ENCODE results near the gene UBE4A. TPM values are rescaled to one million over a fixed set of nuclear protein-coding genes. Genes with fewer than 3 reads are reported as not detected.

UBE4A gene
- total RNA-seq, 1 experiment from 2014 or later = 30.8 TPM

DNA sequence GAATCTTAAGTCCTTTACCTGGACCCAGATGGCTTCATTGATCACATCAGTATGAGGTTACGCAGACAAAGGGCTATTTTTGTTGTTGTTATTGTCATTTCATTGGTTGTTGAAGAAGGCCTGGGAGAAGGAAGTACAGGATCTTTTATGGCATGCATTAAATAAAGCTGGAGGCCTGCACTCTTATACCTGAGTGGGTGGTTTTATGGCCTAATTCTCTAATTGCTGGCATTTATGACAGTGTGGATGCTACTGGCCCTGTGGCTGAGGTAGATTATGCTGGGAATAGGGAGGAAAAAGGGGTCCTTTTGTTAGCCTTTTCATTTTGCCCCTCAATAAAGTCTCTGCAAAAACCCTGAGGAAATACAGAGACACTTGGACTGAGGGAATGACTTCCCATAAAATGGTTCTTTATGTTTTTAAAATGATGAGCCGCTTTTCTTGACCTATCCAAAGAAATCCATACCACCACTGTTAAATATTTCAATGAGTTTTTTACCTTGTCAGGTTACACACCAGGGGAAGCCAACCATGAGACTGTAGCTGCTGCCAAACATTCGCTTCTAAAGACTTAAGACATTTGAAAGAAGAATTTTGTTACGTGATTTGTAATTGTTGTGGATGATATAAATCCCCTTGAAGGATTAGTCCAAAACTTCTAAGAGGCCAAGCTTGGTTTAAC, 83.6 kb downstream of the UBE4A start:
- Mint-ChIP-seq H3K4me1 (ENCODE audit: low read depth, unreplicated experiment) (peaks cover 31% of the 10 kb centered on the region), H3K27ac (ENCODE audit: unreplicated experiment) (no peak overlapping the region), H3K9me3 (ENCODE audit: low read depth, unreplicated experiment) (no peaks in the 10 kb centered on the region), H3K36me3 (ENCODE audit: insufficient read depth, unreplicated experiment) (peaks cover 9% of the 10 kb centered on the region), H3K27me3 (ENCODE audit: unreplicated experiment) (no peaks in the 10 kb centered on the region), H3K4me3 (ENCODE audit: low read depth, unreplicated experiment) (no peak overlapping the region)
- intact Hi-C loops (cut with micrococcal nuclease; ENCODE audit: unreplicated experiment) = no loop called here
- DNase-seq = no peak
- TF ChIP-seq, protein P1, sequence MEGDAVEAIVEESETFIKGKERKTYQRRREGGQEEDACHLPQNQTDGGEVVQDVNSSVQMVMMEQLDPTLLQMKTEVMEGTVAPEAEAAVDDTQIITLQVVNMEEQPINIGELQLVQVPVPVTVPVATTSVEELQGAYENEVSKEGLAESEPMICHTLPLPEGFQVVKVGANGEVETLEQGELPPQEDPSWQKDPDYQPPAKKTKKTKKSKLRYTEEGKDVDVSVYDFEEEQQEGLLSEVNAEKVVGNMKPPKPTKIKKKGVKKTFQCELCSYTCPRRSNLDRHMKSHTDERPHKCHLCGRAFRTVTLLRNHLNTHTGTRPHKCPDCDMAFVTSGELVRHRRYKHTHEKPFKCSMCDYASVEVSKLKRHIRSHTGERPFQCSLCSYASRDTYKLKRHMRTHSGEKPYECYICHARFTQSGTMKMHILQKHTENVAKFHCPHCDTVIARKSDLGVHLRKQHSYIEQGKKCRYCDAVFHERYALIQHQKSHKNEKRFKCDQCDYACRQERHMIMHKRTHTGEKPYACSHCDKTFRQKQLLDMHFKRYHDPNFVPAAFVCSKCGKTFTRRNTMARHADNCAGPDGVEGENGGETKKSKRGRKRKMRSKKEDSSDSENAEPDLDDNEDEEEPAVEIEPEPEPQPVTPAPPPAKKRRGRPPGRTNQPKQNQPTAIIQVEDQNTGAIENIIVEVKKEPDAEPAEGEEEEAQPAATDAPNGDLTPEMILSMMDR (IDR thresholded peaks at IDR 0.05; ENCODE audit: unreplicated experiment) = no peak
- BruUV-seq (replicated peaks) = no TSS peak
- CTCF ChIA-PET = no interaction called here

DNA sequence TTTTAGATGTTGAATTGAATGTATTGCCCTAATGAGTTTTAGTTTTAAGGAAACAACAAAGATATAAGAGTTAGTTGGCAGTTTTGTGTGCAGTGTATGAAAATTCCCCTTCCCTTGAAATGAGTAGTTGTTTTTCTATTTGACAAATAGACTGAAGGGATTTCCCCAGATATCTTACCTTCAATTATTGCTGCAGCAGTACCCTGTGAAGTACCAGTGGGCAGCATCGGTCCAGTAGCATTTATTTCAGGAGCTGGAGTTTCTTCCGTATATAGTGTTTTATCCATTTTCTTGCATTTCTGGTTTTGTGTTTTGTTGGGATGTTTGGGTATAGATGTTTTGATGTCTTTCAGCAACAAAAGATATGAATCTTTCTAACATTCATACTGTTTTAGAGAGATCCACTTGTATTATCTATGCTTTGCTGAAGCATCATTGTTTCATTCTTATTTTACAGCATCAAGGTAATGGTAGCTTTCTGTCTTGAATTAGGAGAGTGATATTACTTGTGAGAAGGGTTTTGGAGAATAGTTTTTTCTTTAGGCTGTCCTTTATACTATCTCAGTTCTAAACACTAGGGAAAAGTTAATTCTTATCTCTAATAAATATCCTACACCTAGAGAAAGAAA, 84.3 kb downstream of the UBE4A start:
- CTCF ChIA-PET = no interaction called here
- H3K4me1 Mint-ChIP-seq (ENCODE audit: low read depth, unreplicated experiment) = peaks cover 31% of the 10 kb centered on the region
- no peaks in the 10 kb centered on the region for H3K27me3 Mint-ChIP-seq (ENCODE audit: unreplicated experiment)
- H3K27ac Mint-ChIP-seq (ENCODE audit: unreplicated experiment) = no peak overlapping the region
- BruUV-seq (replicated peaks) = no TSS peak
- peaks cover 4% of the 10 kb centered on the region for H3K36me3 Mint-ChIP-seq (ENCODE audit: insufficient read depth, unreplicated experiment)
- H3K9me3 Mint-ChIP-seq (ENCODE audit: low read depth, unreplicated experiment) = no peaks in the 10 kb centered on the region
- intact Hi-C loops (cut with micrococcal nuclease; ENCODE audit: unreplicated experiment) = no loop called here
- no peak overlapping the region for H3K4me3 Mint-ChIP-seq (ENCODE audit: low read depth, unreplicated experiment)
- no peak for DNase-seq
- TF ChIP-seq, protein P1 (IDR thresholded peaks at IDR 0.05; ENCODE audit: unreplicated experiment) = no peak

DNA sequence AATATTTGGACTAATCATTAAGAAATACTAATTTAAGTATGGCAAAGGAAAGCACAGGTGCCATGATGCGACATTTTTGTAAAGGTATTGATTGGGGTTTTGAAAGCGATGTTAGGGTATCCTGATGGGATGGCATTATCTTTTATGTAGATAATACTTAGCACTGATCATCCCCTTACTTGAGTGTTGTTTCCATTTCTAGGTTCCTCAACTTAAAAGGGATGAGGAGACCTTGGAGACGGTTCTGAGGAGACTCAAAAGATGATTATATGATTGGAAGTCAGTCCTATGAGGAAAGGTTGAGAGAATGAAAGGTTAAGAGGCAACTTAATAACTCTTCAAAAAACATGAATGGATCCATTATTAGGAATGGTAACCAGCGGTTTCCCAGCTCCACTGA, 88.0 kb downstream of the UBE4A start:
- Mint-ChIP-seq H3K27me3 (ENCODE audit: unreplicated experiment) (no peaks in the 10 kb centered on the region), H3K36me3 (ENCODE audit: insufficient read depth, unreplicated experiment) (no peaks in the 10 kb centered on the region), H3K9me3 (ENCODE audit: low read depth, unreplicated experiment) (no peaks in the 10 kb centered on the region), H3K4me1 (ENCODE audit: low read depth, unreplicated experiment) (peaks cover 20% of the 10 kb centered on the region), H3K27ac (ENCODE audit: unreplicated experiment) (no peak overlapping the region), H3K4me3 (ENCODE audit: low read depth, unreplicated experiment) (no peak overlapping the region)
- intact Hi-C loops (cut with micrococcal nuclease; ENCODE audit: unreplicated experiment) = no loop called here
- BruUV-seq (replicated peaks) = no TSS peak
- no peak for DNase-seq
- CTCF ChIA-PET = no interaction called here
- TF ChIP-seq, protein P1 (IDR thresholded peaks at IDR 0.05; ENCODE audit: unreplicated experiment) = no peak

DNA sequence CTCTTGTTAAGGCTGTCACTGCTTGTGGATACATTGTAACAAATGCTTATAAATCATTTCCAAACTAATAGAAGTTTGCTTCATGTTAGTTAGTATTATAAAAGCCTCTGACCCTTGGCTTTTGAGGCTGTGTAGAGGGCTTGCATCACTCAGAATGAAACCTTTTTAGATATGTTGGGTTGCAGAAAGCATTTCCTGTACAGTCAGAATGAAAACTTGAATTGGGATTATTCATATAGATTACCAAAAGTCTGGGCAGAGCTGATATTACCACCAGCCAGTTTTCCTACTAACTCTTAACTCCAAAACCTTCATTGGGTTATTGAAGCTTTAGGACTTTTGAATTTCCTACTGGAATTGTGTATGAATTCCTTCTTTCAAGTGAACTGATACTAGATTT, 88.9 kb downstream of the UBE4A start:
- BruUV-seq (replicated peaks) = no TSS peak
- Mint-ChIP-seq H3K9me3 (ENCODE audit: low read depth, unreplicated experiment) (no peaks in the 10 kb centered on the region), H3K4me3 (ENCODE audit: low read depth, unreplicated experiment) (no peak overlapping the region), H3K27ac (ENCODE audit: unreplicated experiment) (no peak overlapping the region), H3K4me1 (ENCODE audit: low read depth, unreplicated experiment) (peaks cover 25% of the 10 kb centered on the region), H3K27me3 (ENCODE audit: unreplicated experiment) (no peaks in the 10 kb centered on the region), H3K36me3 (ENCODE audit: insufficient read depth, unreplicated experiment) (peaks cover 4% of the 10 kb centered on the region)
- CTCF ChIA-PET = no interaction called here
- intact Hi-C loops (cut with micrococcal nuclease; ENCODE audit: unreplicated experiment) = no loop called here
- TF ChIP-seq, protein P1 (IDR thresholded peaks at IDR 0.05; ENCODE audit: unreplicated experiment) = no peak
- DNase-seq = no peak

Other genes starting within 250 kb of the UBE4A start
- gene SCN4B, start 206.8 kb upstream of the UBE4A start, total RNA-seq (2022) = not detected in 2 replicates
- not detected in 2 replicates for gene SCN2B, start 183.0 kb upstream of the UBE4A start, total RNA-seq (2022)
- gene JAML, start 134.6 kb upstream of the UBE4A start, total RNA-seq (2022) = 0.07 TPM in 1 of 2 replicates, not detected in the other
- gene MPZL3, start 107.2 kb upstream of the UBE4A start, total RNA-seq (2022) = 5.9 and 6.9 TPM in 2 replicates
- gene MPZL2, start 95.3 kb upstream of the UBE4A start, total RNA-seq (2022) = 69.6 and 81.7 TPM in 2 replicates
- gene CD3E, start 54.9 kb upstream of the UBE4A start, total RNA-seq (2022) = not detected in 2 replicates
- gene CD3D, start 16.9 kb upstream of the UBE4A start, total RNA-seq (2022) = not detected in 2 replicates
- gene CD3G, start 15.3 kb upstream of the UBE4A start, total RNA-seq (2022) = not detected in 2 replicates
- 145 and 151 TPM in 2 replicates for gene ATP5MG, start 42.0 kb downstream of the UBE4A start, total RNA-seq (2022)
- gene KMT2A, start 76.9 kb downstream of the UBE4A start, total RNA-seq (2022) = 58.1 and 61.8 TPM in 2 replicates
- 0.38 and 0.39 TPM in 2 replicates for gene TTC36, start 167.9 kb downstream of the UBE4A start, total RNA-seq (2022)
- gene TMEM25, start 171.6 kb downstream of the UBE4A start, total RNA-seq (2022) = 7.8 and 8.1 TPM in 2 replicates
- gene IFT46, start 206.3 kb downstream of the UBE4A start, total RNA-seq (2022) = 8.3 and 9.1 TPM in 2 replicates
- gene ARCN1, start 212.8 kb downstream of the UBE4A start, total RNA-seq (2022) = 77.8 and 83.8 TPM in 2 replicates
- 30.3 and 37.1 TPM in 2 replicates for gene PHLDB1, start 248.0 kb downstream of the UBE4A start, total RNA-seq (2022)

Measured in Calu3 (cell line).